ENCODE measurements around the gene EZR.

Gene EZR

GRCh38 chr6:158852312-158853071, 33.3 kb upstream of the EZR start:
- Histone ChIP-seq H2BK120ac (ENCODE audit: low read depth, low read length) (no peak overlapping the region), H3K23ac (ENCODE audit: low read depth, low read length, poor library complexity) (no peak overlapping the region), H2AFZ (ENCODE audit: low read length) (no peak overlapping the region), H3K18ac (ENCODE audit: low read length) (peak overlapping the region; percentile 84), H2BK5ac (ENCODE audit: low read length) (no peak overlapping the region), H2AK5ac (ENCODE audit: low read depth, low read length) (peak overlapping the region; percentile 24), H3K4me2 (ENCODE audit: insufficient read depth, low read length, poor library complexity, severe bottlenecking) (no peak overlapping the region), H4K8ac (ENCODE audit: low read depth, low read length) (no peak overlapping the region), H3K27me3 (ENCODE audit: control insufficient read depth in 3 of 3, insufficient read depth in 3 of 3, low read depth in 1 of 3, low read length in 3 of 3) (peaks cover 2 to 18% (median 7%) of the 10 kb centered on the region in 3 experiments), H2BK15ac (ENCODE audit: low read length) (no peak overlapping the region), H3K27ac (replicated peaks; ENCODE audit: low read length) (no peak overlapping the region), H3K79me1 (ENCODE audit: low read depth, low read length) (peaks cover 2% of the 10 kb centered on the region), H3K9me3 (replicated peaks in 1 of 2; ENCODE audit: control insufficient read depth in 2 of 2, insufficient read depth in 1 of 2, low read depth in 1 of 2, low read length in 2 of 2) (peaks cover 0 to 2% of the 10 kb centered on the region in 2 donors), H2BK12ac (ENCODE audit: low read length) (no peak overlapping the region), H3K36me3 (replicated peaks in 1 of 2; ENCODE audit: control insufficient read depth in 2 of 2, insufficient read depth in 2 of 2, low read length in 2 of 2) (no peaks in the 10 kb centered on the region), H3K4ac (ENCODE audit: low read length) (no peak overlapping the region), H3K9ac (ENCODE audit: low read depth, low read length, poor library complexity) (peak overlapping the region; percentile 64), H3K14ac (ENCODE audit: low read length) (peak overlapping the region; percentile 96), H3K4me1 (ENCODE audit: control insufficient read depth in 2 of 2, insufficient read depth in 1 of 2, low read depth in 1 of 2, low read length in 2 of 2) (peaks cover 12 to 35% of the 10 kb centered on the region in 2 donors), H4K91ac (ENCODE audit: low read depth, low read length, poor library complexity) (peak overlapping the region; percentile 32), H3K4me3 (ENCODE audit: low read length in 2 of 2) (peak overlapping the region in 1 of 2 donors; percentile 57)
- DNase-seq (ENCODE audit: low spot score): no peak
- 100% methylated on average over 1 of the region's 11 CpGs; no CpG with 5 or more reads in 1 of the 2 donors for WGBS, 2 donors (ENCODE audit: extremely low coverage in 2 of 2, insufficient read length in 2 of 2, insufficient replicate concordance in 1 of 2)

- H3K4me1 ChIP-seq (ENCODE audit: control insufficient read depth in 2 of 2, insufficient read depth in 1 of 2, low read depth in 1 of 2, low read length in 2 of 2): peaks cover 14 to 35% of the 10 kb centered on the region in 2 donors
These were observed 31.6 kb upstream of the EZR start for GRCh38 chr6:158850807-158851115.

GRCh38 chr6:158849899-158850806, 31.0 kb upstream of the EZR start:
- no peak overlapping the region for H4K8ac ChIP-seq (ENCODE audit: low read depth, low read length)
- H2AFZ ChIP-seq (ENCODE audit: low read length): no peak overlapping the region
- H4K91ac ChIP-seq (ENCODE audit: low read depth, low read length, poor library complexity): no peak overlapping the region
- WGBS, 2 donors (ENCODE audit: extremely low coverage in 2 of 2, insufficient read length in 2 of 2, insufficient replicate concordance in 1 of 2): no CpG with 5 or more reads among the region's 9 CpGs
- H3K4me1 ChIP-seq (ENCODE audit: control insufficient read depth in 2 of 2, insufficient read depth in 1 of 2, low read depth in 1 of 2, low read length in 2 of 2): peaks cover 14 to 35% of the 10 kb centered on the region in 2 donors
- no peak overlapping the region for H3K4me2 ChIP-seq (ENCODE audit: insufficient read depth, low read length, poor library complexity, severe bottlenecking)
- no peak overlapping the region for H3K18ac ChIP-seq (ENCODE audit: low read length)
- no peak overlapping the region for H3K4me3 ChIP-seq (ENCODE audit: low read length in 2 of 2)
- H3K9me3 ChIP-seq (replicated peaks in 1 of 2; ENCODE audit: control insufficient read depth in 2 of 2, insufficient read depth in 1 of 2, low read depth in 1 of 2, low read length in 2 of 2): peaks cover 0 to 2% of the 10 kb centered on the region in 2 donors
- no peaks in the 10 kb centered on the region for H3K36me3 ChIP-seq (replicated peaks in 1 of 2; ENCODE audit: control insufficient read depth in 2 of 2, insufficient read depth in 2 of 2, low read length in 2 of 2)
- H3K9ac ChIP-seq (ENCODE audit: low read depth, low read length, poor library complexity): no peak overlapping the region
- H3K4ac ChIP-seq (ENCODE audit: low read length): no peak overlapping the region
- DNase-seq (ENCODE audit: low spot score): no peak
- no peak overlapping the region for H2BK12ac ChIP-seq (ENCODE audit: low read length)
- no peak overlapping the region for H3K14ac ChIP-seq (ENCODE audit: low read length)
- peaks cover 2 to 11% (median 7%) of the 10 kb centered on the region in 3 experiments for H3K27me3 ChIP-seq (ENCODE audit: control insufficient read depth in 3 of 3, insufficient read depth in 3 of 3, low read depth in 1 of 3, low read length in 3 of 3)
- H2BK5ac ChIP-seq (ENCODE audit: low read length): no peak overlapping the region
- no peak overlapping the region for H2AK5ac ChIP-seq (ENCODE audit: low read depth, low read length)
- H2BK15ac ChIP-seq (ENCODE audit: low read length): no peak overlapping the region
- no peak overlapping the region for H3K23ac ChIP-seq (ENCODE audit: low read depth, low read length, poor library complexity)
- H3K79me1 ChIP-seq (ENCODE audit: low read depth, low read length): peaks cover 2% of the 10 kb centered on the region
- no peak overlapping the region for H2BK120ac ChIP-seq (ENCODE audit: low read depth, low read length)
- H3K27ac ChIP-seq (replicated peaks; ENCODE audit: low read length): no peak overlapping the region

More at GRCh38 chr6:158850807-158851115, 31.6 kb upstream of the EZR start:
- no peak overlapping the region for H3K18ac ChIP-seq (ENCODE audit: low read length)
- no peak overlapping the region for H3K4me3 ChIP-seq (ENCODE audit: low read length in 2 of 2)
- H3K27me3 ChIP-seq (ENCODE audit: control insufficient read depth in 3 of 3, insufficient read depth in 3 of 3, low read depth in 1 of 3, low read length in 3 of 3): peaks cover 2 to 11% (median 7%) of the 10 kb centered on the region in 3 experiments
- H2AK5ac ChIP-seq (ENCODE audit: low read depth, low read length): no peak overlapping the region
- H3K36me3 ChIP-seq (replicated peaks in 1 of 2; ENCODE audit: control insufficient read depth in 2 of 2, insufficient read depth in 2 of 2, low read length in 2 of 2): no peaks in the 10 kb centered on the region
- H3K79me1 ChIP-seq (ENCODE audit: low read depth, low read length): peaks cover 2% of the 10 kb centered on the region
- no peak overlapping the region for H3K9ac ChIP-seq (ENCODE audit: low read depth, low read length, poor library complexity)
- H3K23ac ChIP-seq (ENCODE audit: low read depth, low read length, poor library complexity): no peak overlapping the region
- no peak overlapping the region for H4K91ac ChIP-seq (ENCODE audit: low read depth, low read length, poor library complexity)
- no peak overlapping the region for H2BK120ac ChIP-seq (ENCODE audit: low read depth, low read length)
- H3K27ac ChIP-seq (replicated peaks; ENCODE audit: low read length): no peak overlapping the region
- no peak overlapping the region for H2BK5ac ChIP-seq (ENCODE audit: low read length)
- DNase-seq (ENCODE audit: low spot score): no peak
- no peak overlapping the region for H3K14ac ChIP-seq (ENCODE audit: low read length)
- no peak overlapping the region for H2BK15ac ChIP-seq (ENCODE audit: low read length)
- no peak overlapping the region for H2AFZ ChIP-seq (ENCODE audit: low read length)
- H3K9me3 ChIP-seq (replicated peaks in 1 of 2; ENCODE audit: control insufficient read depth in 2 of 2, insufficient read depth in 1 of 2, low read depth in 1 of 2, low read length in 2 of 2): peaks cover 0 to 2% of the 10 kb centered on the region in 2 donors
- H4K8ac ChIP-seq (ENCODE audit: low read depth, low read length): no peak overlapping the region
- no peak overlapping the region for H3K4ac ChIP-seq (ENCODE audit: low read length)
- no peak overlapping the region for H2BK12ac ChIP-seq (ENCODE audit: low read length)
- no peak overlapping the region for H3K4me2 ChIP-seq (ENCODE audit: insufficient read depth, low read length, poor library complexity, severe bottlenecking)

- no peaks in the 10 kb centered on the region for H3K36me3 ChIP-seq (replicated peaks in 1 of 2; ENCODE audit: control insufficient read depth in 2 of 2, insufficient read depth in 2 of 2, low read length in 2 of 2)
- no CpG with 5 or more reads among the region's 7 CpGs for WGBS, 2 donors (ENCODE audit: extremely low coverage in 2 of 2, insufficient read length in 2 of 2, insufficient replicate concordance in 1 of 2)
- H2BK15ac ChIP-seq (ENCODE audit: low read length): no peak overlapping the region
- H2BK12ac ChIP-seq (ENCODE audit: low read length): no peak overlapping the region
- no peak overlapping the region for H3K4ac ChIP-seq (ENCODE audit: low read length)
- no peak overlapping the region for H2AK5ac ChIP-seq (ENCODE audit: low read depth, low read length)
- no peak overlapping the region for H2BK5ac ChIP-seq (ENCODE audit: low read length)
- H3K14ac ChIP-seq (ENCODE audit: low read length): no peak overlapping the region
- no peak overlapping the region for H3K4me3 ChIP-seq (ENCODE audit: low read length in 2 of 2)
- peaks cover 2% of the 10 kb centered on the region for H3K79me1 ChIP-seq (ENCODE audit: low read depth, low read length)
- no peak overlapping the region for H2AFZ ChIP-seq (ENCODE audit: low read length)
- DNase-seq (ENCODE audit: low spot score): no peak
- H3K27me3 ChIP-seq (ENCODE audit: control insufficient read depth in 3 of 3, insufficient read depth in 3 of 3, low read depth in 1 of 3, low read length in 3 of 3): peaks cover 0 to 15% (median 7%) of the 10 kb centered on the region in 3 experiments
- no peak overlapping the region for H3K23ac ChIP-seq (ENCODE audit: low read depth, low read length, poor library complexity)
- no peak overlapping the region for H3K27ac ChIP-seq (replicated peaks; ENCODE audit: low read length)
- H4K8ac ChIP-seq (ENCODE audit: low read depth, low read length): no peak overlapping the region
- H3K4me1 ChIP-seq (ENCODE audit: control insufficient read depth in 2 of 2, insufficient read depth in 1 of 2, low read depth in 1 of 2, low read length in 2 of 2): peaks cover 10 to 22% of the 10 kb centered on the region in 2 donors
- no peak overlapping the region for H3K9ac ChIP-seq (ENCODE audit: low read depth, low read length, poor library complexity)
- no peak overlapping the region for H3K18ac ChIP-seq (ENCODE audit: low read length)
- H3K9me3 ChIP-seq (replicated peaks in 1 of 2; ENCODE audit: control insufficient read depth in 2 of 2, insufficient read depth in 1 of 2, low read depth in 1 of 2, low read length in 2 of 2): peaks cover 0 to 2% of the 10 kb centered on the region in 2 donors
- H4K91ac ChIP-seq (ENCODE audit: low read depth, low read length, poor library complexity): no peak overlapping the region
- H3K4me2 ChIP-seq (ENCODE audit: insufficient read depth, low read length, poor library complexity, severe bottlenecking): no peak overlapping the region
- no peak overlapping the region for H2BK120ac ChIP-seq (ENCODE audit: low read depth, low read length)
These were observed 29.3 kb upstream of the EZR start for GRCh38 chr6:158848490-158848895.

Measured in neuronal stem cell (in vitro differentiated cells).